GM12864 (cell line): ENCODE results near the gene SAMMSON.
A peak's percentile ranks its signal among the peaks of the same experiment; 100 is the strongest.

Experiments used
- DNase-seq: peaks from one replicate; pipeline ENCODE4 v3.0.0-alpha.2; 2011; ENCODE audit warnings: low read depth
- H3K4me3 ChIP-seq: 2 replicates; pipeline ENCODE4 v1.5.1; 2011; ENCODE audit warnings: mild to moderate bottlenecking, low read depth, low read length, control low read depth
- TF ChIP-seq, protein P1 (sequence below): IDR thresholded peaks from 2 replicates; pipeline ENCODE4 v1.5.1; 2011; ENCODE audit warnings: low read depth, mild to moderate bottlenecking, moderate library complexity, low read length, control low read depth, inconsistent platforms; ENCODE audit errors: missing control alignments

SAMMSON gene

DNA sequence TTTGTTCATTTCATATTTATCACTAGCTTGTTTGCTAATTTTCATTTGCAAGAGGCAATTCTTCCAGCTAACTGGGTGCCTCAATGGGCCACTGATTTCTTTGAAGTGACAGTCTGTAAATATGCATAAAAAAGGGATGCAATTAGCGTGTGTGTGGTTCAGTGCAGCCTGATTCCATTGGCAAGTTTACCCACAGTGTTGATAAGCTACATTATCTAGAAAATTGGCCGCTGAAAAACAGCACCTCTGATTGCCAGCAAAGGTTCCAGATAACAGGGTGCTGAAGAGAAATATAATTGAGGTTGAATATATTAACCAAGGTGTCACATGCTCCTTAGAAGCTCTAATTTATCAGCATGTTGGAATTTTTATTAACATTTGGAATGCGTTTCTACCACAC lies 76.9 kb downstream of the SAMMSON start:
- TF ChIP-seq, protein P1, sequence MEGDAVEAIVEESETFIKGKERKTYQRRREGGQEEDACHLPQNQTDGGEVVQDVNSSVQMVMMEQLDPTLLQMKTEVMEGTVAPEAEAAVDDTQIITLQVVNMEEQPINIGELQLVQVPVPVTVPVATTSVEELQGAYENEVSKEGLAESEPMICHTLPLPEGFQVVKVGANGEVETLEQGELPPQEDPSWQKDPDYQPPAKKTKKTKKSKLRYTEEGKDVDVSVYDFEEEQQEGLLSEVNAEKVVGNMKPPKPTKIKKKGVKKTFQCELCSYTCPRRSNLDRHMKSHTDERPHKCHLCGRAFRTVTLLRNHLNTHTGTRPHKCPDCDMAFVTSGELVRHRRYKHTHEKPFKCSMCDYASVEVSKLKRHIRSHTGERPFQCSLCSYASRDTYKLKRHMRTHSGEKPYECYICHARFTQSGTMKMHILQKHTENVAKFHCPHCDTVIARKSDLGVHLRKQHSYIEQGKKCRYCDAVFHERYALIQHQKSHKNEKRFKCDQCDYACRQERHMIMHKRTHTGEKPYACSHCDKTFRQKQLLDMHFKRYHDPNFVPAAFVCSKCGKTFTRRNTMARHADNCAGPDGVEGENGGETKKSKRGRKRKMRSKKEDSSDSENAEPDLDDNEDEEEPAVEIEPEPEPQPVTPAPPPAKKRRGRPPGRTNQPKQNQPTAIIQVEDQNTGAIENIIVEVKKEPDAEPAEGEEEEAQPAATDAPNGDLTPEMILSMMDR, result no peak
- DNase-seq, result no peak
- H3K4me3 ChIP-seq, result no peak overlapping the region

DNA sequence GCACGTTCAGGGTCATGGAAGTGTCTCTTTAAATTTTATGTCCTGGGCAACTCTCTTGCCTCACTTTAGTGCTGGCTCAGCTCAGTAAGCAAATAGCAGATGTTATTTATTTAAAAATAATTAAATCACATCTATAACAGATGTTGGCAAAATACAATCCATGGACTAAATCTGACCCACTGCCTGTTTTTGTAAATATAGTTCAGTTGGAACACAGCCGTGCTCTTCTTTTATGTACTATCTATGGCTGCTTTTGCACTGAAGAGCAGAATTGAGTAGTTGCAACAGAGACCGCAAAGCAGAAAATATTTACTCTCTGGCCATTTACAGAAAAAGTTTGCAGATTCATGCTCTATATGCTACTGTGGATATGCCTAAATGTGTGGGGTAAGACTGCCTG lies 79.2 kb downstream of the SAMMSON start:
- TF ChIP-seq, protein P1, result no peak
- DNase-seq, result no peak
- no peak overlapping the region for H3K4me3 ChIP-seq

DNA sequence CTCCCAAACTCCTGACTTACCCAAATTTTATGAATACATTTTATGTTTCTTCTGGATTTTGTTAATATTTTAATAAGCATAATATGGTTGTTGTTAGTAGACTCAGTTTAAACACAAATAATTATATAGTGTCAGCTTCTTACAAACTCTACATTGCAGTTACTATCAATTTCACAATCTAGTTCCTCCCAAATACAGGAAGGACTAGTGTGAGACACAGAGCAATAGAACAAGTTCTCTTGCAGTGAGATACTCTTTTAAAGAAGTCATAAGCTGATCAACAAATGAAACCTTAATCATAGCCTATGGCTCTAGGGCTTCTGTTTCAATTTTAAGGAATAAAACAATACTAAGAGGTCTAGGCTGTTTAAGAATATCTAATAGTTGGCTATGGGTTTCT lies 86.1 kb downstream of the SAMMSON start:
- no peak overlapping the region for H3K4me3 ChIP-seq
- no peak for DNase-seq
- TF ChIP-seq, protein P1, result no peak

DNA sequence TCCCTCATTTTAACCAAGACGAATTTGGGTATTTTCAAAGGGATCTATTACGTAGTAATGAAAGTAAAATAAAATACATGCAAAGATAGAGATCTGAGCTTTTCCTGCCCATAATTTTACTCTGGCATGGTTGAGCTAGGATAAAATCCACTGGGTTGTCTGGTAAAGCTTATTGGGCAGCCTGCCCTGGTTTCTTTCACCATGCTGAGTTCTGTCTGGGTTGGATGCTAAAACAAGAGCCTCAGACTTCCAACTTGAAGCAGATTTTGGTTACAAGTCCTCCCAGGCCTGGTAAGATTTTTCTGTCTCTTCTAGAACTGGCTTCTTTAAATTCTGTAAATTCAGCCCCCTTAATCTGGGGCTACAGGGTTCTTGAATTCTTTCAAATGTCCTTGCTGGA lies 86.8 kb downstream of the SAMMSON start:
- H3K4me3 ChIP-seq, result no peak overlapping the region
- TF ChIP-seq, protein P1, result no peak
- DNase-seq, result no peak

DNA sequence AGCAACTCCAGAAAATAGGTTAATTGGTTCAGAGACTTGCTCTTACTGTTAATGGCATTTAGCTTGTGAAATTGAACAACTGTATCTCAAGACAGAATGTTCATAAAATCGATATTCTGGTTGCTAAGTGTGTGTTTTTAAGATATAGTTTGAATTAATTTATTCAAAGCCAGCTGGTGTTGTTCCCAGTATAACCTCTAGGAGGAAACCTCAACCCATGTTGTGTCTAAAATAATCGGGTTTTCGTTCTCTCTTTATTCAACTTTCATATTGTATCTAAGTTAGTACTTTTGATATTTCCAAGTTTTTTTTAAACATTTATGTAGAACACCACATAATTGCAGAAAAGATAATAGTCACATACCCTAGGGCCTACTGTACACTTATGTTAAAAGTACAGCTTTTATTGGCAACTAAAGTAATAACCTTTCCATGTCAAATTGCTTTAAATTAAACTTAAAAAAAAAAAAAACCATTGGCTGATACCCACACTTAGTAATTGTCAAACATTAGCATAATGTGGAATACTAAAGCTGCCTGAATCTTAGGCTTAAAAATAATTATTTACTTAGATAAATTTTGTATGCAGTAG lies 90.9 kb downstream of the SAMMSON start:
- TF ChIP-seq, protein P1, result peak; percentile 61
- DNase-seq, result no peak
- no peak overlapping the region for H3K4me3 ChIP-seq

DNA sequence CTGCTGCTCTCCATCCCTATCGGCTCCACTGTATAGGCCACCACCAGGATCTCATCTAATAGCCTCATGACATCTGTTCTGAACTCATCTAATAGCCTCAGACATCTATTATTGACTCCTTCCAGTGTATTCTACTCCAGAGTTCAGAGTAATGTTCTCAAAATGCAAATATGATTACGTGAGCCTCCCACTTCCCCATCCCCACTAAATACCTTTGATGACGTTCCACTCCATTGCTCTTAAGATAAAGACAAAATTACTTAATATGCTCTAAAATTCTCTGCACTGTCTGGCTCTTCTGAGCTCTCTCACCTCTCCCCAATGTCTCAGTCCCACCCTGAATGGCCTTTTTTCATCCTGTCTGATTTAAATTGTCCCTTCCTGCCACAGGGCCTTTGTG lies 94.7 kb downstream of the SAMMSON start:
- TF ChIP-seq, protein P1, result no peak

DNA sequence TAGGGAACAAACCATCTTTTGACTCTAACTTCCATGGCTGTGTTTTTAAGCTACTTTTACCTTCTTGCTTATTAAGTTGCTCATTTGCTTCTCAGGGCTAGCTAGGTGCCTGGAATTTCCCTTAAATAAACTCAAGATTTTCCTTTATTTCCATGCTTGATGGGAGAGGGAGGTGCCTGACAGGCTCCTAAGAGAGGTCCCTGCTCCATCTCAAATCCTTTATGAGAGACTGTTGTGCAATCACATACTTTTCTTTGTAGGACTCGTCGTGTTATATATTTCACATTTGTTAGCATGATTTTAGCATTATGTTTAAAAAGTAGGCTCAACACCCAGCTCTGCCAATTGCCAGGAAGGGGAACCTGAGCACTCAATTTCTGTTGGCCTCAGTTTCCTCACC lies 95.7 kb downstream of the SAMMSON start:
- no peak overlapping the region for H3K4me3 ChIP-seq
- no peak for DNase-seq
- TF ChIP-seq, protein P1, result no peak

More for the DNA sequence above, 94.7 kb downstream of the SAMMSON start:
- H3K4me3 ChIP-seq, result no peak overlapping the region
- no peak for DNase-seq
